Cortex of kidney (tissue), 1 donor: ENCODE results near the gene CAMK4.

Experiments used
- DNase-seq: peaks from one replicate; lab custom pipeline; 2025; lab: John Stamatoyannopoulos, UW

The CAMK4 gene

GRCh38 chr5:111229221-111229835 is 5.1 kb downstream of the CAMK4 start:
- no peak for DNase-seq

DNA sequence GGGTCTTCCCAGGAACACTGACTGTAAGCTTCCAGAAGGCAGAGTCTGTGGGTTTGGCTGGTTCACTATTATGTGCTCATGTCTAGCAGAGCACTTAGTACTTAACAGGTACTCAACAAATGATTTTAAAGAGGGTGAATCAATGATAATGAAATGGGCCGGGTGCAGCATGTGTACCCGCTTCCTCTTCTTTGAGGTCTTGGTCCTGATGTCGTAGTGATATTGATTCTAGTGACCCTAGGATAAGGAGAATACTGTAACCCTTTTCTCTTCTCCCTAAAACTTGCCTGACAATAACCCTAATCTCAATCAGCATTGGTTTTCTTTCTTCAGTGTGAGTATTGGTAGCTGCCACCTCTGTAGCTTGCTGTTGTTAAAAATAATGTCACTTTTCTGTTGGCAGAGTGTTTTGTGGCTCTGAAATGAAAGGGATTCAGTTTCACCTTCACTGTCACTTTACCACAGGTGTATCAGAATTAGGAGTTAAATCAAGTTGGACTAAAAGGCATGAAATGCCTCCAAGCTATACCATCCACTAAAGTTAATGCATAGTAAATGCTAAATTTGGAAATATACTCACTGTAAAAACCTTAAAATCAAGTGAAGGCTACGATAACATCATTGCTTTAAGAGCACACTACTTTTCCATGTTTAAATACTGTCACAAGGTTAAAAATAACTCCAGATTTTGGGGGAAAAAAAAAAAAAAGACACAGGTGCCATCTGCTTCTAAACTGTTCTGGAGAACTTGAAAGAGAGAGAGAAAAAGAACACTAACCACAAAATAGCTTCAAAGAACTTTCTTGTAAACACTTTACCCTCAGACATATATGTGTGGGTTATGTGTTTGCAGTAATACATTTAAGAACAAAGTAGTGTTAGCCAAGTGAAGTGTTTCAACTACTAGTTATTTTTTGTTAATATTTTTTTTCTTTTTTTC is 6.0 kb downstream of the CAMK4 start:
- no peak for DNase-seq

DNA sequence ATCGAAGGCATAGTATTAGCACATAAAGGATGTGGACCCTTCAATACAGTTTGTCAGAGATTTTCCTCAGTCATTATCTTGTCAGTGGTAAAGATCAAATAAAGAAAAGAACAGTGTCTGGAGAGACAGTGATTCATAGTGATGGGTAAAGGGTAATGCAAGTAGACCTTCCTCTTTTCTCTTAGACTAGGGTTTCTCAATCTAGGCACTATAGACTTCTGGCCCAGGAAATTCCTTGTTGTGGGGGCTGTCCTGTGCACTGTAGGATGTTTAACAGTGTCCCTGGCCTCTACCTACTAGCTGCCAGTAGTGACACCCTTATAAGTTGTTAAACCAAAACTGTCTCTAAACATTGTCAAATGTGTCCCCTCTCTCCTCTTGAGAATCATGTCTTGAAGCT is 6.9 kb downstream of the CAMK4 start:
- no peak for DNase-seq

DNA sequence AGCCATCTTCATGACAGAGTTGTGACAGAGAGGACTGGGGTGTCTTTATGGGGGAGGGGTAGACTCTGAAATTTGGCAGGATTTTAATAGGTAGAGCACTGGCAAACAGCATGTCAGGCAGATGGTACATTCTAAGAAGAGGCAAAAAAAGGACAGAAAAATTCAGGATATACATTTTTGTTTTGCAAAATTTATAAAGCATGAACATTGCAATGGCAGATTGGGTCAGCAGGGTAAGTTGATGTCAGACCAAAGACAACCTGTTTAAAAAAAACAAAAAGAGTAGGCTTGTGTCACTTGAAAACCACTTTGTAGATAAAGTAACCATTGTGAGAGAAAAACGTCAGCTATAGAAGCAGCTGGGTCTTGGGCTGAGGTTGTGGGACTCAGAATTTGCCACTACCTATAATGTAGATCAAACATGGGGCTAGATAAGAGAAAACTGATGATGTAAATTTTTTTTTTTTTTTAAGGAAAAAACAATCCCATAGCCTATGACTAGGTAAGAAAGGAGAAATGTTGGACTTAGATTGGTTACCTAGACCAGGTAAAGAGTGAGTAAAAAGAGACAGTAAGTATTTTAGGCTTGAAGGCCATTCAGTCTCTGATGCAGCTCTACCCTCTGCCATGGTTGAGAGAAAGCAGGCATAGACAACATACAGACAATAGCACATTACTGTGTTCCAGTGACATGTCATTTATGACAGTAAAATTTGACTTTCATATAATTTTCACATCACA is 8.3 kb downstream of the CAMK4 start:
- no peak for DNase-seq

DNA sequence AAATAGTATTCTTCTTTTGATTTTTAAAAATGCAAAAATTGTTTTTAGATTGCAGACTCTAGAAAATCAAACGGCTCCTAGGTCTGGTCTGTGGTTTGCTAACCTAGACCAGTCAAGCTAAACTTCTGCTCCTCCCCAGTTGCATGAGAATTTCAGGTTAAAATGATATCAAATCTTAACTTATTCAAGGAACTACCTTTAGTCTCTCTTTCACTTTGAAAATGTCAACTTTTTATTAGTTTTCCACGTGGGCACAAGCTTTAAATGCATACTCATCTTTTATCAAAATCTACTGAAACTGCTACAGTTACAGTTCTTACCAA is 8.8 kb downstream of the CAMK4 start:
- no peak for DNase-seq

DNA sequence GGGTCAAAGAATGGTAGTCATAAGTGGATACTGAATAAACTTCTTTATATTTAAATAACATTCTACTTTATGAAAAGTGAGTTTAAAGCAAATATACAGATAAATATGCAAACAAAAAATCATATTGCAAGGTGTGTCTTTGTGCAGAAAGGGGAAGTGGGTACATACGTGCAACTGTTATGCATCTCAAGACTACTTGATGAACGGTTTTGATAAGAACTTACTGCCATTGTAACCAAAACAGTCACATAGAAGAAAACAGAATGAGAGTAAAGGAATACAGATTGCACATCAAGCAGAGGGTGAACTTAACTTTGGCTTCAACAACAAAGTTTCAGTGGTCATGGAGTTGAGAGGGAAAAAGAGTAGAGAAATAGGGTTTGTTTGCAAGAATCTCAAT is 9.9 kb downstream of the CAMK4 start:
- no peak for DNase-seq

DNA sequence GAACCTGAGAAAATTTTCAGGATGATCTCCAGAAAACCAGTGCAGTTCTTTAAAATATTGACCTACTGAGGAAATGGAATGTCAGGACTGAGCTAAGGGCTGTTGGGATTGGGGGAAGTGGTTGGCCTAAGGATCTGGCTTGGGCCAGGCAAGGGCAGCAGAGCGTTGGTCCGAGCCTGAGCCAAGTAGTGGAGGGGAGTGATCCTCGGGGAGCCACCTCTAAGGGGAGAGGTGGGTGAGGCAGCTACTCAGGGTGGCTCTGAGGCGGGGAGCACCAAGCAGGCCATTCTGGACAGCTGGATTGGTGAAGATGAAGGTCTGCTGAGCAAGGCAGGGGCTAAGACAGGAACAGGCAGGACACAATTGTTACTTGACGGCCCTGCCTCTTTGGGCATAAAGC is 11.5 kb downstream of the CAMK4 start:
- no peak for DNase-seq

GRCh38 chr5:111236348-111236747 is 12.2 kb downstream of the CAMK4 start:
- no peak for DNase-seq

DNA sequence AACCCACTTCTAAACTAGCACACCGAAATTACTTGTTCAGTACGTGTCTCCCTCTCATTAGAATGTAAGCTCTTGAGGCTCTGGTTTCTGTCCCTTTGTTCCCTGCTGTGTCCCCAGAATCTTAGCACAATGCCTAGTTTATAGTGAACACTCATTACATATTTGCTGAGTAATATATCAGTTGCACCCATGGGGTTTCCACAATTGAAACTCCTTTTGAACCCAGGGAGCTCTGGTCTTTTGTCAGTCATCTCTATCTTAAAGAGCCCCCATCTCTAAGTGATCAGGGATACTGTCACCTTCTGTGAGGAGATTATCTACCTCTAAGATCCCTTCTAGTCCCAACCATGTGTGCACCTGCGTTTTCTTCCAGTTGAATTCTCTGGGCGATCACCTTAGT is 12.8 kb downstream of the CAMK4 start:
- DNase-seq, result no peak

GRCh38 chr5:111237470-111237869 is 13.3 kb downstream of the CAMK4 start:
- DNase-seq, result no peak

- DNase-seq, result no peak
These were observed 14.4 kb downstream of the CAMK4 start for GRCh38 chr5:111238431-111239225.

- no peak for DNase-seq
These were observed 17.5 kb downstream of the CAMK4 start for GRCh38 chr5:111241696-111242095.

GRCh38 chr5:111242606-111243005 is 18.4 kb downstream of the CAMK4 start:
- DNase-seq, result no peak

DNA sequence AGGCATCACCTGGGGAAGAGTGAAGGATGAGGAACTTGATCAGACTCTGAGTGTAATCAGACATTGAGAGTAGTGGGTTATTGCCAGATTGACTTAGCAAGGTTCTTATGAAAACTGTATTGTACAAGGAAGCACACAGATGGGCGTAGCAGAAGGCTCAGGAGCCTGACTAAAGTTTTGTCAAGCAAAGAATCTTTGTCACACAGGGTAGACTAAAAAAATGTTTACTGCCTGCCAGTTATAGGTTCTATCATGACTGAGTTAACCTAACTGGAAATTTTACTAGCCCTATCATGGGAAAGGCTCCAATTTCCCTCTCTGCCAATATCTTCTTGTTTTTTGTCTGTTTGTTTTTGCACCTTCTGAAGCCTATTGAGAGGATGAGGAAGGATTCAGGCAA is 19.1 kb downstream of the CAMK4 start:
- no peak for DNase-seq

GRCh38 chr5:111245654-111246053 is 21.5 kb downstream of the CAMK4 start:
- no peak for DNase-seq

GRCh38 chr5:111246459-111246858 is 22.3 kb downstream of the CAMK4 start:
- DNase-seq, result no peak

GRCh38 chr5:111248571-111248970 is 24.4 kb downstream of the CAMK4 start:
- no peak for DNase-seq

- no peak for DNase-seq
These were observed 27.7 kb downstream of the CAMK4 start for GRCh38 chr5:111251921-111252320.

DNA sequence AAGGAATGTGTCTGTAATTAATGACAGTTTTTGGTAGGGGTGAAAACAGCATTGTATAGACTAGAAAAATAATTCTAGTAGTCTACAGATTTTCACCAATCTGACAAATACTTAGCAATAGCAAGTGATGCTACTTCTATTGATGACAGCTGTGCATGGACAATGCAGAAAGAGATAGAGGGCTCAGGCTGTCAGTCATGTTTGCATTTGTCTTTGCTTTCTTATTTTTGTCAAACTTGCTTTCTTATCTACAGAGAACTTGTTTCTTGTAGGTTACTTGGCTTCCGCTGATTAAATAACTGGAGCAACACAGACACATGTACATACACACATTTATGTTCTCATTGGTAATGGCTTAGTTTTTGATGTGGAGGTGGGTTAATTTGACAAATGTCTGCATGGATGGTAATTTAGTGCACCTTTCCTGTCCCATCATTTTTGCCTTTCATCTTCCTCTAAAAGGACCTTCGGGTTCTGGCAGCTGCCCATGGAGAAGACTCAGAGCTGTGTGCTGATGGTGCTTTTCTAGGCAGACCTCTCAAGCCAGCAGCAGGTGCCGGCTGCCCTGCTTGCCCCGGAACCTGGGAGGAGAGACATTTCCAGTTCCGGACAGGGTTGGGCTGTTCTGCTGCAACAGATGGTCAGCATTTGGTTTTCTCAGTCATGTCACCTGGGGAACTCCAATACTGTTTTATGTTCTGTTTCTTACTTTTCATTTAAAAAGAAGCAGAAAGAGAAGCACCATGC is 28.8 kb downstream of the CAMK4 start:
- no peak for DNase-seq

DNA sequence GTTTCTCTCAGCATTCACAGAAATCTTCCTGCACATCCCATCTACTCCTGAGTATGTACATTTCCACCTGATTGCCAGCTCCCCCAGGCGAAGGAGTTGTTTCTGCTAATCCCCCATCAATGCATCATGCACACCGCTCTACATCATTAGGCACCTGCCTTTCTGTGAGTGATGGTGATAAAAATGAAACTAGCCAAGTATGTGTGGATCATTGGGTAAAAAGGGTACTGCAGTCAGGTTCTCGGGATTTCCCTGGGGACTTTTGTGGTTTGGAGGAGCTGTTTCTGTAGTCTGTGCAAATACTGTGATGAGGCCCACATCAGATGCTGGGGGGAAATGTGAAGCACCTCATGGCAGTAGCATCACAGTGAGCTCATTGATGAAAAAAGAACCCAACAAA is 30.4 kb downstream of the CAMK4 start:
- DNase-seq, result no peak

GRCh38 chr5:111255169-111255568 is 31.0 kb downstream of the CAMK4 start:
- no peak for DNase-seq
